Ectodermal cell (in vitro differentiated cells): ENCODE results near the gene JPH3.

Experiments
- H3K27ac ChIP-seq: 2 replicates; pipeline ENCODE4 v1.7.0; 2013; ENCODE audit warnings: mild to moderate bottlenecking, low read depth, low read length; ENCODE audit not compliant: insufficient read depth, poor library complexity, severe bottlenecking
- H3K27me3 ChIP-seq: 2 replicates; pipeline ENCODE4 v1.7.0; 2013; ENCODE audit warnings: mild to moderate bottlenecking, low read length; ENCODE audit not compliant: insufficient read depth, control insufficient read depth, poor library complexity, severe bottlenecking
- H3K36me3 ChIP-seq: one replicate; pipeline ENCODE4 v1.7.0; 2013; ENCODE audit warnings: low read length; ENCODE audit not compliant: control insufficient read depth, insufficient read depth
- H3K4me1 ChIP-seq: one replicate; pipeline ENCODE4 v1.7.0; 2013; ENCODE audit warnings: low read length; ENCODE audit not compliant: control insufficient read depth, insufficient read depth
- H3K4me3 ChIP-seq: 2 replicates; pipeline ENCODE4 v1.7.0; 2013; ENCODE audit warnings: low read depth, low read length, control low read depth; ENCODE audit not compliant: insufficient read depth
- H3K9me3 ChIP-seq: 2 replicates; pipeline ENCODE4 v1.7.0; 2013; ENCODE audit warnings: mild to moderate bottlenecking, low read length, moderate library complexity; ENCODE audit not compliant: control insufficient read depth
- WGBS, 2 experiments: methylation state at CpG; one replicate each; pipeline ENCODE4 v1.1.7; 2013; ENCODE audit warnings: missing lambda C conversion rate in 2 of 2; 5-methylcytosine and 5-hydroxymethylcytosine counted together

The JPH3 gene

DNA sequence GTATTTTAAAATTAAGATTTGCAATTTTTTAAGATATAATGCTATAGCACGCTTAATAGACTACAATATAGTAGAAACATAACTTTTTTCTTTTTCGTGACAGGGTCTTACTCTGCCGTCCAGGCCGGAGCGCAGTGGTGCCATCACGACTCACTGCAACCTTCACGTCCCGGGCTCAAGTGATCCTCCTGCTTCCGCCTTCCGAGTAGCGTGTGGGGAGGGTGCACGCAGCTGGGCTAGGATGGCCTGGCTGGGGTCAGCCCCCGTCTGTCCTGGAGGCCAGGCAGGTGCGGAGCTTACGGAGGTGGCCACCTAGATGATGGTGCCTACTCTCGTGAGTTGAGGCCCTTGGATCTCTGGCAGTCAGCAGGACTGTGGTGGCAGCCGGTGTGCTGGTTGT, 50.1 kb downstream of the JPH3 start:
- no peaks in the 10 kb centered on the region for H3K4me1 ChIP-seq
- H3K36me3 ChIP-seq, result no peaks in the 10 kb centered on the region
- no peaks in the 10 kb centered on the region for H3K27me3 ChIP-seq
- no peak overlapping the region for H3K27ac ChIP-seq
- H3K4me3 ChIP-seq, result no peak overlapping the region
- no peaks in the 10 kb centered on the region for H3K9me3 ChIP-seq
- WGBS, 2 experiments, result 94 to 96% methylated on average over 17 of the region's 17 CpGs

DNA sequence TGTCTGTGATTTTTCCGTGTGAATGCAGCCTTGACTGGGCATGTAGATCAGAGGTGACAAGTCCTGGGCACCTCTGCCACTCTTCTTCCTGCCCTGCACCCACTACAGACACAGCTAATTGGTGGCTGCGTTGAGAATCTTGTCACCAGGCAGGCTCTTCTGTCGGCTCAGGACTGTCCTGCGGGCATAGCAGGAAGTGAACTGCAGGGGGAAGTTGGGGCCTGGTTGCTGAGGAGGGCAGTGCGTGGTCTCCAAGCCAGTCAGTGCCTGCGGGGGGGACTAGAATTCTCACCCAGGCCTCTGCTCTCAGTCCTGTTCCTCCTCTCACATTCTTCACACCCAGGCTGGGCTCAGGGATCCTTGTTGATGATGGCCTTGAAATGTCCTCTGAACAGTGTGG, 50.5 kb downstream of the JPH3 start:
- 71 to 72% methylated on average over 6 of the region's 6 CpGs for WGBS, 2 experiments
- Histone ChIP-seq H3K27ac (no peak overlapping the region), H3K9me3 (no peaks in the 10 kb centered on the region), H3K27me3 (no peaks in the 10 kb centered on the region), H3K4me1 (no peaks in the 10 kb centered on the region), H3K4me3 (no peak overlapping the region), H3K36me3 (no peaks in the 10 kb centered on the region)

DNA sequence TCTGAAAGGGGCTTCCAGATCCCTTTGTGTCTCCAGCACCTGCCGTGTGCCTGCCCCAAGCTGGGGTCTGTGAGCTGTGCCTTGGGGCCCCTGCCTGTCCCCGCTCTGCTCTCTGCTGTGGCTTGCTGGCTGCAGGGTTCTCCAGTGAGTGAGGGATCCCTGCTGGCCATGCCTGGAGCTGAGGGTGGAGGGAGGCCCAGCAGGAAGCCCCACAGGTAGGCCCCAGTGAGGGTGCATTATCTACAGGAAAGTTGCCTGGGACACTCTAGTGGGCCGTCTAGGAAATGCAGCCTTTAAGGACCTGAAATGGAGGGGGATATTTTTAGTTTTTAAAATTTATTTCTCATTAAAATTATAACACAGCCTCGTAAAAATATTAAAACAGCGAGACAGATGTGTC, 50.9 kb downstream of the JPH3 start:
- Histone ChIP-seq H3K4me3 (no peak overlapping the region), H3K4me1 (peaks cover under 1% of the 10 kb centered on the region), H3K27me3 (no peaks in the 10 kb centered on the region), H3K27ac (no peak overlapping the region), H3K36me3 (no peaks in the 10 kb centered on the region), H3K9me3 (no peaks in the 10 kb centered on the region)
- WGBS, 2 experiments, result 82 to 92% methylated on average over 4 to 5 of the region's 5 CpGs

DNA sequence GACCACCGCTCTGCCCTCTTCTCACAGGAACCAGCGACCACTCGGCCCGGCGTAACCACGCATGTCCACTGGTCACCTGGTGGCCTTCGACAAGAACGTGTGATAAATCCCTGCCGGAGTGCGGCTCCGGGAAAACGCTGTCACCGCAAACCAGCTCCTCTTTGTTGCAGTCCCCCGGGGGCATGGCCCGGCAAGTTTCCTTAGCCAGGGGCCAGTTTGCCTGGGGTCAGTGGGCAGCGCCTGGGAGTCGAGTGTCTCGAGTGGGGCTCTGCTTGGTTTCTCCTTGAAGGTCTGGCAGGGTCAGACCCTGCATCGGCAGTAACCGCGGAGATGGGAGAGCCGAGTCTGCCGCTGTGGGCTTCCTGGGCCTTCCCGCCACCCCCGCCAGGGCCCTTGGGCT, 52.5 kb downstream of the JPH3 start:
- Histone ChIP-seq H3K36me3 (no peaks in the 10 kb centered on the region), H3K27me3 (no peaks in the 10 kb centered on the region), H3K27ac (no peak overlapping the region), H3K4me3 (no peak overlapping the region), H3K9me3 (no peaks in the 10 kb centered on the region), H3K4me1 (peaks cover 5% of the 10 kb centered on the region)
- WGBS, 2 experiments, result 92 to 93% methylated on average over 25 of the region's 25 CpGs

DNA sequence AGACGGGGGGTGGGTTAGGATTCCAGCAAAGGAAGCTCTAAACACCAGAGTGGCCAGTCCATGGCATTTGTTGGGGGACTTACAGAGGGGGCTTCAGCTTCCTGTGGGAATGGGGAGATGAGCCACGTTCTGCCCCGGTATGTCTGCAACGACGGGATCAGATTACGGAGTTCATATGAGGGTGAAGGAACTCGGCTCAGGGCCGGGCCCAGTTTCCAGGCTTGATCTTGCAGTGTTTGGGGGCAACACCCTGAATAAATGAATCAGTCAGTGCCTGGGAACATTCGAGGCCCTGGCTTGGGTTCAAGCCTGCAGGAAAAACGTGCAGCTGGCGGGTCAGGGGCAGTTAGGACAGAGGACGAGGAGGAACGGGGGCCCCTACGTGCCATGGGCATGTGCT, 54.0 kb downstream of the JPH3 start:
- Histone ChIP-seq H3K4me1 (peaks cover 5% of the 10 kb centered on the region), H3K9me3 (no peaks in the 10 kb centered on the region), H3K27me3 (no peaks in the 10 kb centered on the region), H3K4me3 (no peak overlapping the region), H3K27ac (no peak overlapping the region), H3K36me3 (no peaks in the 10 kb centered on the region)
- WGBS, 2 experiments, result 79 to 81% methylated on average over 14 of the region's 14 CpGs

DNA sequence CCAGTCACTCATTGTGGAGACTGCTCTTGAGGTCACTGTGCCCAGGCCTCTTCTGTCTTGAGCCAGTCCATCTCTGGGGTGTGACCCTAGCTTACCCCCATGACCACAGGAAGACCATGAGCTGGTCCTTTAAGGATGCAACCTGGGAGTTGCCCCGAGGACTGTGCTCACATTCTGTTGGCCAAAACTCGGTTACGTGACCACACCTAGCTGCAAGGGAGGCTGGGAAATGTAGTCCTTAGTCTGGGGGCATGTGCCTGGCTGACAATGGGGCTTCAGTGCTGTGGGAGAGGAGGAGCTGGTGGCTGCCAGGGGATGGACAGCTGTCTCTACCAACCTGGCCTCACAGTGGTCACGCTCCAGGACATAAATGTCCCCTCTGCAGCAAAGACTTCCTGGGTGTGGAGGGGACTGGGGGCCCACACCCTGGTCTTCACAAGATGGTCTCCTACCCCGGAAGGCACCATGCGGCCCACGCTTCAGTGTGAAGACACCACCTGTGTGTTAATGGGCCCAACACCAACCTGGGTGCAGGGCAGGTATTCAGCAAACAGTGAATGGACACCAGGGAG, 55.4 kb downstream of the JPH3 start:
- 72 to 78% methylated on average over 7 of the region's 7 CpGs for WGBS, 2 experiments
- no peaks in the 10 kb centered on the region for H3K27me3 ChIP-seq
- H3K36me3 ChIP-seq, result no peaks in the 10 kb centered on the region
- no peak overlapping the region for H3K27ac ChIP-seq
- H3K4me3 ChIP-seq, result no peak overlapping the region
- no peaks in the 10 kb centered on the region for H3K9me3 ChIP-seq
- peaks cover 5% of the 10 kb centered on the region for H3K4me1 ChIP-seq

DNA sequence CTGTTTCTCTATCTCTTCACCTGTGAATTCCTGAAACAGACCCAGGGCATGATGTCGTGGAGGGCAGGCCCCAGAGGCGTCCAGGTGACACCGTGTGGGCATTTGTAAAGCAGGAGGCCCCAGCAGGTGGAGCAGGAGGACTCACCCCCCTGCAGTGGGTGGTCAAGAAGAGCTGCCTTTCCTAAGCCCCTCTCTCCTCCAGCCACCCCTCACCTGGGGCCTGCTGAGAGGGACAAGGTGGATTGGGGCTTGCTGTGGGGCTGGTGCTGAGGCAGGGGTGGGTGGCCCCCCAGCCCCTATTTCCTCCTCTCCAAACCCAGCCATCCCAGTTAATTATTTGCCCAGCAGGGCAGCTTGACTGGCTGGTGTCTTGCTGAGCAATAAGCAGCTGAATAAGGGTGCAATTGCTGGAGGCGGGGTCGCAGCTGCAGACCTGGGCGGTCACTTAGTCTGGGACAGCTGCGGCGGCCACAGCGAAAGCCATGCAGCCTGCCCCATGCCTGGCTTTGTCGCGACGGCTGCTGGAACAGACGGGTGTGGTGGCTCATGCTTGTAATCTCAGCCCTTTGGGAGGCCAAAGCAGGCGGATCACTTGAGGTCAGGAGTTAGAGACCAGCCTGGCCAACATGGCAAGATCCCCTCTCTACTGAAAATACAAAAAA, 56.4 kb downstream of the JPH3 start:
- WGBS, 2 experiments, result 37 to 38% methylated on average over 14 of the region's 14 CpGs
- Histone ChIP-seq H3K27me3 (no peaks in the 10 kb centered on the region), H3K4me1 (peaks cover 5% of the 10 kb centered on the region), H3K36me3 (no peaks in the 10 kb centered on the region), H3K4me3 (no peak overlapping the region), H3K27ac (no peak overlapping the region), H3K9me3 (no peaks in the 10 kb centered on the region)

DNA sequence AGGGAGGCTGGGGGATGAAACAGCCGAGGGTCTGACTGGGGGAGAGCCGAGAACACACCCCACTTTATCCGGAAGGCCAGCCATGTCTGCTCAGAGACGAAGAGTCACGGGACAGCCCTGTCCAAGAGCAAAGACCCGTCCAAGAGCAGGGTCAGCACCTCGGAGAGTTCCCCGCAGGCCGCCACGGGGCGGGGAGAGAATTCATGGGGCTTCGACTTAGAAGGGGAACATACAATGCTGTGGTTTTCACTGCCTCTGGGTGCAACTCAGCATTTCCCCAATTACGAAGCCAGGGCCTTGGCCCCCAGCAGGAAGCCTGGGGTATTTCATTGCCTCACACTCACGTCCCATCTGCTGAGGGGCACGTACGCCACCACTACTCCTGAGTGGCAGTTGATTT, 59.3 kb downstream of the JPH3 start:
- Histone ChIP-seq H3K9me3 (no peaks in the 10 kb centered on the region), H3K27ac (no peak overlapping the region), H3K27me3 (no peaks in the 10 kb centered on the region), H3K4me1 (peaks cover 5% of the 10 kb centered on the region), H3K4me3 (no peak overlapping the region), H3K36me3 (no peaks in the 10 kb centered on the region)
- WGBS, 2 experiments, result 24 to 25% methylated on average over 16 of the region's 16 CpGs

DNA sequence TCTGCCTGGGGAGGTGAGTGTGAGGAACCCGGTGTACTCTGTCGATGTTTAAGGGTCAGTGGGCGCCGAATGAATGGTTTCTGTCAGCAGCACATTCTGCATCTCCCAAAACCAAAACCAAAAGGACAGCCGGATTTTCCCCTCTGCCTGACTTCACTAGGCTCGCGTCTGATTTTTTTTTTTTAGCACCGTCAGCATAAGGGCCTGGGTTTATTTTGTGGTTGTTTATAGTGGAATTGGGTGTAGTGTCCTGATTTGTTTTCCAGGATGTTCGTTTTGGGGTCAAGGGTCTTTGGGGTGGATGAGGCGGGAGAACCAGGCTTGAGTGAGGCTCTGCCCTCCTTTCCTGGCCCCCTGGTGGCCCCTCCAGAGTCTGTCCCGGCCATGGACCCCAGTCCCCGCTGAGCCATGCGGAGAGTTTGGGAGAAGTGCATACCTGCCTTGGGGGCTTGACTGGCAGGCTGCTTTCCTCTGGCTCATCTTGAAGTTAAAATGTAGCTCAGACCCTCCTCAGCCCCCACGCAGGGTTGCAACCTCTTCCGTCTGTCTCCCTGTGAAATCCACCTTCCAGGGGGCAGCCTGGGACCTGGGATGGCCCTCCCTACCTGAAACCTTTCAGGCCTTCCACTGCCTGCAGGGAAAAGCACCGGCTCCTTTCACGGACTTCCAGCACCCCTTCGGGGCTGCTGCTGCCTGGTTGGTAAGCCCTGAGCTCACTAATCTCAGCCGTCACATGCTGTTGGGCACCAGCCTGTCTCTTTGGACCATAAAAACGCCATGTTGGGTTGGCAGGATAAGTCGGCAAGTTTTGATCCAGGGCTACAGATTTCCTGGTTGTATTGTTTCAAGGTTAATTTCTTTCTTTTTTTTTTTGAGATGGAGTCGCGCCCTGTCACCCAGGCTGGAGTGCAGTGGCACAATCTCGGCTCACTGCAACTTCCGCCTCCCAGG, 60.2 kb downstream of the JPH3 start:
- Histone ChIP-seq H3K4me1 (peaks cover 5% of the 10 kb centered on the region), H3K9me3 (no peaks in the 10 kb centered on the region), H3K36me3 (no peaks in the 10 kb centered on the region), H3K27me3 (no peaks in the 10 kb centered on the region), H3K4me3 (no peak overlapping the region), H3K27ac (no peak overlapping the region)
- 82 to 84% methylated on average over 25 of the region's 25 CpGs for WGBS, 2 experiments

DNA sequence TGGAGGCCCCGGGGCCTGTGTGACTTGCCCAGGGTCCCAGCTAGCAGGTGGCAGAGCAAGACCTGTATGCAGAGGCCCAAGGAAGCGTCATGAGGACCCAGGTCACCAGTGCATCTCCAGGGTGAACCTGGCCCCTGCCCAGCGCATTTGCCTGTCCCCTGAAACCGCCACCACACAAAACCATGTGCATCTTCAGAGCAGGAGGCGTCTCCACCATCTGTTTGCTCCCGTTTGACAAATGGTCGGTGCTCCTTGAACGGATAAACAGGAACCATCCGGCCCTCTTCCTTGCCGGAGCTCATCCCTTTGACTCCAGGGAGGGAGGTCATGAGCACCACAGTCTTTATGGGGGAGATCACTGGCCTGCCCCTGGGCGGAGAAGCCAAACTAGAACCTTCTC, 62.5 kb downstream of the JPH3 start:
- Histone ChIP-seq H3K27ac (no peak overlapping the region), H3K9me3 (no peaks in the 10 kb centered on the region), H3K27me3 (no peaks in the 10 kb centered on the region), H3K36me3 (no peaks in the 10 kb centered on the region), H3K4me1 (no peaks in the 10 kb centered on the region), H3K4me3 (no peak overlapping the region)
- 94 to 95% methylated on average over 11 of the region's 11 CpGs for WGBS, 2 experiments
